GM13976 (cell line): ENCODE results near the gene TCAIM.
"Not testable (repeated sequence)": the region's sequence is repeated elsewhere in the genome, so short reads cannot be mapped to it uniquely, and the experiment has no call there.

ENCODE experiments used
- DNase-seq: peaks from one replicate; pipeline ENCODE4 v3.0.0; 2012; ENCODE audit warnings: low spot score
- CTCF ChIP-seq: IDR thresholded peaks from 2 replicates; pipeline ENCODE4 v1.5.1; 2012; ENCODE audit warnings: borderline replicate concordance, mild to moderate bottlenecking; ENCODE audit not compliant: insufficient read depth; ENCODE audit errors: extremely low read depth, missing control alignments, control extremely low read depth
- in situ Hi-C: fragments of 300-500 bp; cut with MboI; formaldehyde crosslinking; loops from one replicate; pipeline ENCODE4 v1.12.0; 2022; ENCODE audit warnings: low sequenced_read_pairs, mixed read lengths, inconsistent platforms; ENCODE audit not compliant: unreplicated experiment

Gene TCAIM

DNA sequence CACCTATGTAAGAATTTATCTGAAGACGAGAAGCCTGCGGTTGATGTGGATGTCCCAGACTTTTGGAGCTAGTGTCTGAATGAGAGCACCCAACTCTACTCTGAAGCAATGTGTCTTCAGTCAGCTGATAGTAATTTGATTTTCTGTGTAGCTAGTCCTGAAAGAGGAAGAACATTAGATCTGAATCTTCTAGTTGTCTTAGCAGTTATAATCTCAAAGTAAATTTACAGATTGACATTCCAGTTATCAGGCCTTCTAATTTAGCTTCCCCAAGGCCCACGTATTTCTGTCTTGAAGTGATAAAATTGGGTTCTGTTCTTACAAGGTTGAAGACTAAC lies 1.5 kb downstream of the TCAIM start:
- in situ Hi-C loops, result no loop called here
- no peak for DNase-seq
- TF ChIP-seq CTCF, result no peak

- no peak for TF ChIP-seq CTCF
- in situ Hi-C loops, result no loop called here
- no peak for DNase-seq
Measured at GRCh38 chr3:44342176-44342790, 3.7 kb downstream of the TCAIM start.

DNA sequence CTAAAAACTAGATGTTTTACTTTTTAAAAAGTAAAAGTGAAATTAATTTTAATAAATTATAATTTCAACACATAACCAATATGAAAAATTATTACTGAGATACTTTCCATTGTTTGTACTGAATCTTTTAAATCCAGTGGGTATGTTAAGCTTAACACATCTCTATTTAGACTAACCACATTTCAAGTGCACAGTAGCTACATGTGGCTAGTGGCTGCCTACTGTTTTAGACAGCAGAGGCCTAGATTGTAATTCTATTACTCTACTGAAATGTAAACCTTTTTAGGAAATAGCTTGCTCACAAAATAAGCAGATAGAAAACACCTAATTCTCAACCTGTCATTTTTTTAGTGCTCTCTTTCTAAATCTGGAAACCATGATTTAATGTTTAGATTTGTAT lies 4.9 kb downstream of the TCAIM start:
- no peak for DNase-seq
- in situ Hi-C loops, result no loop called here
- no peak for TF ChIP-seq CTCF

DNA sequence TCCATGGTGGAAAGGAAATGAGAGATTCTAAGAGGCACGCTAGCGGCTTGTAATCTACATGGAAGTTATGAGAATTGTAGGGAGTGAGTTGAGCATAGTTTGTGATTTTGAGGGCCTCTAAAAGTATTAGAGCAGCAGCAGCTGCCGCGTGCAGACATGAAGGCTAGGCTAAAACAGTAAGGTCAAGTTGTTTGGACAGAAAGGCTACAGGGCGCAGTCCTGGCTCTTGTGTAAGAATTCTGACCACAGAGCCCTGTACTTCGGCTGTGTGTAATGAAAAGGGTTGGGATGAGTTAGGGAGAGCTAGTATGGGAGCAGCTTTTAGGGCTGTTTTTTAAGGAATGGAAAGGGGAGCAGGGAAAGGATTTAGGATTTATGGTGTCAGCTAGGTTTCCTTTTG lies 8.0 kb downstream of the TCAIM start:
- DNase-seq, in situ Hi-C loops: not testable (repeated sequence)

DNA sequence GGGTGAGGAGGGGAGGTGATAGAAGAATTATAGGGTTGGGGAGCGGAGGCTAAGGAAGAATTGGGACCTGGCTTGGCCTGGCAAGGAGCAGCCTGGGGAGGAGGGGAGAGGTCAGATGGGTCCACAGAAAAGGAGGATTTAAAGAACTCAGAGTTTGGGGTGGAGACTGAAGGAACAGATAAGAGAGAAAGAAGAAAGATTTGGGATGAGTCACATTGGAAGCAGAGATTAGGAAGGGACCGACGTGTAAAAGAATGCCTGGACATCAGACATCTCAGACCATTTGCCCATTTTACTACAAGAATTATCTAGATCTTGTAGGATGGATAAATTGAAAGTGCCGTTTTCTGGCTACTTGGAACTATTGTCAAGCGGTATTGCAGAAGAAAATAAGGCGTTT lies 10.4 kb downstream of the TCAIM start:
- no peak for TF ChIP-seq CTCF
- no peak for DNase-seq
- in situ Hi-C loops, result no loop called here

DNA sequence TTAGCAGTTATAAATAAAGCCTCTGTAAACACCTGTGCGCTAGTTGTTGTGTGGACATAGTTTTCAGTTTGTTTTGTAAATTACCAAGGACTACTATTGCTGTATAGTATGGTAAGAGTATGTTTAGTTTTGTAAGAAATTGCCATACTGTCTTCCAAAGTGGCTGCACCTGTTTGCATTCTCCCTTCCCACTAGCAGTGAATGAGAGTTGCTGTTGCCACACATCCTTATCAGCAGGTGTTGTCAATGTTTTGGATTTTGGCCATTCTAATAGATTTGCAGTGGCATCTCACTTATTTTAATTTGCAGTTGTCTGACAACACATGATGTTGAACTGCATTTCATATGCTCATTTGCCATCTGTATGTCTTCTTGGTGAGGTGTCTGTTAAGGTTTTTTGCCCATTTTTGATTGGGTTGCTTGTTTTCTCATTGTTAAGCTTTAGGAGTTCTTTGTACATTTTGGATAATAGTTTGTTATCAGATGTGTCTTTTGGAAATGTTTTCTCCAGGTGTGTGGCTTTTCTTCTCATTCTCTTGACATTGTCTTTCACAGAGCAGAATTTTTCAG lies 14.9 kb downstream of the TCAIM start:
- no peak for TF ChIP-seq CTCF
- no peak for DNase-seq
- in situ Hi-C loops, result no loop called here

DNA sequence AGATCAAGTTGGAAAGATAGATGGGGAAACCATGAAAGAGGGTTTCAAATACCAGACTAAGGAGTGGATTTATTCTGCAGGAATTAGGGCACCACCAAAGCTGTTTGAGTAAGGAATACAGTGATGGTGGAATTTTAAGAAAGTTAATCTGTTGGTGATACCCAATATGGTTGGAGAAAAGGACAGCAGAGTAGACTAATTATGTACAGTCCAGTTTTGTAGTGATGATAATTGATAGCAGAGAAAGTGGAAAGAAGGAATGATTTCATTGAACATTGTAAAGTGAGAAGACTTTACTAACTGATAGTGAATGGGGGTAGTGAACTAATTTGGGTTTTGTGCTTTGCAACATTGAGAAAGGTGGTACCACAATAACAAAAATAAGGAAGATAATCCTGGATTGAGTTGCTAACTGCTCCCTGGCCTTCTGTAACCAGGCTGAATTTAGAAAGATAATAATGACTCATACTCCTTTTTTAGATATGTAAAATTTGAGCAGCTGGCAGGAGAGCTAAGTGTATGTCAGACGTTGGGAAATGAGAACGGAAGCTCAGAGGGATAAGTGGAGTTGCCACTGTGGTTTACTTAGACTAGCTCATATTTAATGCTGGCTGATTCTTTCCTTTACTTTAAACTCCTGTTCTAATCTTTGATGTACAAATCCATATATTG lies 16.9 kb downstream of the TCAIM start:
- no peak for DNase-seq
- in situ Hi-C loops, result no loop called here
- no peak for TF ChIP-seq CTCF
